ENCODE results near the gene RAB3GAP2.
"Not testable (repeated sequence)": the region's sequence is repeated elsewhere in the genome, so short reads cannot be mapped to it uniquely, and the experiment has no call there.

The RAB3GAP2 gene

GRCh38 chr1:220281159-220281574 lies 8.9 kb upstream of the RAB3GAP2 start:
- DNase-seq = no peak

GRCh38 chr1:220280249-220280648 lies 8.0 kb upstream of the RAB3GAP2 start:
- DNase-seq = no peak

- DNase-seq = no peak
These were observed 6.7 kb upstream of the RAB3GAP2 start for GRCh38 chr1:220278991-220279390.

- DNase-seq = no peak
These were observed 3.2 kb upstream of the RAB3GAP2 start for GRCh38 chr1:220275430-220275829.

- DNase-seq = no peak
These were observed 2.1 kb upstream of the RAB3GAP2 start for GRCh38 chr1:220274251-220274855.

GRCh38 chr1:220272841-220273090 lies 513 bp upstream of the RAB3GAP2 start:
- no peak for DNase-seq

GRCh38 chr1:220271706-220272046 lies 577 bp downstream of the RAB3GAP2 start:
- DNase-seq = no peak

GRCh38 chr1:220269036-220269435 lies 3.2 kb downstream of the RAB3GAP2 start:
- no peak for DNase-seq

GRCh38 chr1:220267630-220268029 lies 4.6 kb downstream of the RAB3GAP2 start:
- DNase-seq = no peak

GRCh38 chr1:220260228-220260627 lies 12.0 kb downstream of the RAB3GAP2 start:
- not testable (repeated sequence) for DNase-seq

GRCh38 chr1:220259756-220260155 lies 12.5 kb downstream of the RAB3GAP2 start:
- DNase-seq = not testable (repeated sequence)

- DNase-seq = not testable (repeated sequence)
These were observed 16.1 kb downstream of the RAB3GAP2 start for GRCh38 chr1:220256194-220256593.

- no peak for DNase-seq
These were observed 17.0 kb downstream of the RAB3GAP2 start for GRCh38 chr1:220255204-220255603.

- DNase-seq = not testable (repeated sequence)
These were observed 19.0 kb downstream of the RAB3GAP2 start for GRCh38 chr1:220253290-220253689.

GRCh38 chr1:220251272-220251671 lies 21.0 kb downstream of the RAB3GAP2 start:
- no peak for DNase-seq

GRCh38 chr1:220250681-220251080 lies 21.6 kb downstream of the RAB3GAP2 start:
- no peak for DNase-seq

- DNase-seq = no peak
These were observed 22.7 kb downstream of the RAB3GAP2 start for GRCh38 chr1:220249522-220249921.

- DNase-seq = not testable (repeated sequence)
These were observed 23.5 kb downstream of the RAB3GAP2 start for GRCh38 chr1:220248715-220249265.

GRCh38 chr1:220245900-220246299 lies 26.4 kb downstream of the RAB3GAP2 start:
- DNase-seq = not testable (repeated sequence)

- DNase-seq = no peak
These were observed 28.3 kb downstream of the RAB3GAP2 start for GRCh38 chr1:220243947-220244346.

- no peak for DNase-seq
These were observed 31.1 kb downstream of the RAB3GAP2 start for GRCh38 chr1:220241072-220241663.

- DNase-seq = no peak
These were observed 32.3 kb downstream of the RAB3GAP2 start for GRCh38 chr1:220239966-220240365.

GRCh38 chr1:220239213-220239612 lies 33.0 kb downstream of the RAB3GAP2 start:
- no peak for DNase-seq

- not testable (repeated sequence) for DNase-seq
These were observed 36.0 kb downstream of the RAB3GAP2 start for GRCh38 chr1:220236278-220236677.

- no peak for DNase-seq
These were observed 36.8 kb downstream of the RAB3GAP2 start for GRCh38 chr1:220235462-220235861.
